ENCODE measurements around the gene KMT2C. TPM values are rescaled to one million over a fixed set of nuclear protein-coding genes. Genes with fewer than 3 reads are reported as not detected.

The KMT2C gene
- total RNA-seq, 4 donors from 2014 or later = 44.1 to 67.6 (median 63.9) TPM

GRCh38 chr7:152342796-152343195 lies 93.0 kb downstream of the KMT2C start:
- ATAC-seq (peak in 1 of 2 donors; percentile 22), DNase-seq (no peak)
- Histone ChIP-seq H3K27ac (peak overlapping the region in 2 of 4 donors; percentile 0 to 31), H3K36me3 (no peaks in the 10 kb centered on the region), H3K4me1 (peaks cover 49% of the 10 kb centered on the region in 2 donors), H3K4me3 (no peak overlapping the region), H3K9me3 (no peaks in the 10 kb centered on the region), H3K27me3 (no peaks in the 10 kb centered on the region)
- in situ Hi-C loops (cut with MboI; ENCODE audit: low sequenced_read_pairs in 4 of 4) (loop anchor here in 2 of 4 donors (25.0 kb wide), 2 partner anchors 345 to 370 kb away; partner anchors contain the start of gene XRCC2 (in 1 of the 2)), intact Hi-C loops (cut with DNase I; ENCODE audit: low total_unique reads) (no loop called here)
- TF ChIP-seq CTCF (IDR thresholded peaks at IDR 0.05 in 4 of 5, conservative IDR thresholded peaks at IDR 0.05 in 1 of 5) (no peak), POLR2A (IDR thresholded peaks at IDR 0.05) (no peak)

- peaks cover 55 to 58% of the 10 kb centered on the region in 2 donors for H3K4me1 ChIP-seq
- no peak for DNase-seq
- TF ChIP-seq CTCF (IDR thresholded peaks at IDR 0.05 in 4 of 5, conservative IDR thresholded peaks at IDR 0.05 in 1 of 5) (no peak), POLR2A (IDR thresholded peaks at IDR 0.05) (no peak)
- intact Hi-C loops (cut with DNase I; ENCODE audit: low total_unique reads) (loop anchor here (1.0 to 2.0 kb wide), 2 partner anchors 121 to 359 kb away; no protein-coding TSS in a partner anchor), in situ Hi-C loops (cut with MboI; ENCODE audit: low sequenced_read_pairs in 4 of 4) (loop anchor here in 2 of 4 donors (25.0 kb wide), 2 partner anchors 345 to 370 kb away; partner anchors contain the start of gene XRCC2 (in 1 of the 2))
- H3K27ac ChIP-seq = peak overlapping the region; percentile 47 to 62 (median 55)
- no peaks in the 10 kb centered on the region for H3K9me3 ChIP-seq
- no peaks in the 10 kb centered on the region for H3K27me3 ChIP-seq
- H3K4me3 ChIP-seq = no peak overlapping the region
- H3K36me3 ChIP-seq = no peaks in the 10 kb centered on the region
- no peak for ATAC-seq
Measured at GRCh38 chr7:152341914-152342236, 93.9 kb downstream of the KMT2C start.

- TF ChIP-seq CTCF (IDR thresholded peaks at IDR 0.05 in 4 of 5, conservative IDR thresholded peaks at IDR 0.05 in 1 of 5) = peak in 4 of 5 experiments; percentile 27 to 51 (median 40)
- TF ChIP-seq POLR2A (IDR thresholded peaks at IDR 0.05) = no peak
- H3K4me1 ChIP-seq = peaks cover 55 to 58% of the 10 kb centered on the region in 2 donors
- no peaks in the 10 kb centered on the region for H3K36me3 ChIP-seq
- DNase-seq (peak; percentile 15 to 43), ATAC-seq (peak; percentile 82 to 93)
- peak overlapping the region; percentile 47 to 62 (median 55) for H3K27ac ChIP-seq
- H3K4me3 ChIP-seq = no peak overlapping the region
- intact Hi-C loops (cut with DNase I; ENCODE audit: low total_unique reads) (loop anchor here (1.0 to 2.0 kb wide), 2 partner anchors 122 to 360 kb away; no protein-coding TSS in a partner anchor), in situ Hi-C loops (cut with MboI; ENCODE audit: low sequenced_read_pairs in 4 of 4) (loop anchor here in 2 of 4 donors (25.0 kb wide), 2 partner anchors 346 to 371 kb away; partner anchors contain the start of gene XRCC2 (in 1 of the 2))
- no peaks in the 10 kb centered on the region for H3K9me3 ChIP-seq
- no peaks in the 10 kb centered on the region for H3K27me3 ChIP-seq
Measured at GRCh38 chr7:152341039-152341913, 94.5 kb downstream of the KMT2C start.

- DNase-seq (no peak), ATAC-seq (no peak)
- intact Hi-C loops (cut with DNase I; ENCODE audit: low total_unique reads) = loop anchor here (2.0 kb wide), 1 partner anchor 361 kb away; no protein-coding TSS in a partner anchor
- Histone ChIP-seq H3K27ac (no peak overlapping the region), H3K4me1 (peaks cover 60 to 63% of the 10 kb centered on the region in 2 donors), H3K27me3 (no peaks in the 10 kb centered on the region), H3K4me3 (no peak overlapping the region), H3K36me3 (no peaks in the 10 kb centered on the region), H3K9me3 (no peaks in the 10 kb centered on the region)
- TF ChIP-seq POLR2A (IDR thresholded peaks at IDR 0.05) = no peak
- TF ChIP-seq CTCF (IDR thresholded peaks at IDR 0.05 in 4 of 5, conservative IDR thresholded peaks at IDR 0.05 in 1 of 5) = no peak
- in situ Hi-C loops (cut with MboI; ENCODE audit: low sequenced_read_pairs in 4 of 4) = loop anchor here in 2 of 4 donors (25.0 kb wide), 2 partner anchors 347 to 372 kb away; partner anchors contain the start of gene XRCC2 (in 1 of the 2)
Measured at GRCh38 chr7:152340161-152340560, 95.6 kb downstream of the KMT2C start.

All from gastrocnemius medialis (tissue), 4 donors.